Keratinocyte (primary cell): ENCODE data around the gene TMEM80.

ENCODE experiments used
- EZH2 ChIP-seq: IDR thresholded peaks from one replicate; pipeline ENCODE4 v1.6.1; 2012; ENCODE audit warnings: inconsistent platforms, mild to moderate bottlenecking, low read length, moderate library complexity
- TF ChIP-seq, protein P1 (sequence below), 3 experiments: IDR thresholded peaks in 1 of 3; conservative IDR thresholded peaks in 1 of 3; optimal IDR thresholded peaks in 1 of 3; 2 replicates in 2 of 3; 3 replicates in 1 of 3; pipeline versions ENCODE3 to v1.5.1; 2011; ENCODE audit warnings: low read length in 3 of 3, mild to moderate bottlenecking in 3 of 3, moderate library complexity in 2 of 3, control low read depth in 1 of 3, inconsistent platforms in 1 of 3; ENCODE audit not compliant: insufficient read depth in 2 of 3; ENCODE audit errors: extremely low read depth in 1 of 3

GRCh38 chr11:749731-750130, 54.1 kb downstream of the TMEM80 start:
- TF ChIP-seq, protein P1, sequence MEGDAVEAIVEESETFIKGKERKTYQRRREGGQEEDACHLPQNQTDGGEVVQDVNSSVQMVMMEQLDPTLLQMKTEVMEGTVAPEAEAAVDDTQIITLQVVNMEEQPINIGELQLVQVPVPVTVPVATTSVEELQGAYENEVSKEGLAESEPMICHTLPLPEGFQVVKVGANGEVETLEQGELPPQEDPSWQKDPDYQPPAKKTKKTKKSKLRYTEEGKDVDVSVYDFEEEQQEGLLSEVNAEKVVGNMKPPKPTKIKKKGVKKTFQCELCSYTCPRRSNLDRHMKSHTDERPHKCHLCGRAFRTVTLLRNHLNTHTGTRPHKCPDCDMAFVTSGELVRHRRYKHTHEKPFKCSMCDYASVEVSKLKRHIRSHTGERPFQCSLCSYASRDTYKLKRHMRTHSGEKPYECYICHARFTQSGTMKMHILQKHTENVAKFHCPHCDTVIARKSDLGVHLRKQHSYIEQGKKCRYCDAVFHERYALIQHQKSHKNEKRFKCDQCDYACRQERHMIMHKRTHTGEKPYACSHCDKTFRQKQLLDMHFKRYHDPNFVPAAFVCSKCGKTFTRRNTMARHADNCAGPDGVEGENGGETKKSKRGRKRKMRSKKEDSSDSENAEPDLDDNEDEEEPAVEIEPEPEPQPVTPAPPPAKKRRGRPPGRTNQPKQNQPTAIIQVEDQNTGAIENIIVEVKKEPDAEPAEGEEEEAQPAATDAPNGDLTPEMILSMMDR (optimal IDR thresholded peaks at IDR 0.05 in 1 of 3, IDR thresholded peaks at IDR 0.05 in 1 of 3, conservative IDR thresholded peaks at IDR 0.05 in 1 of 3; ENCODE audit: extremely low read depth in 1 of 3, insufficient read depth in 2 of 3, low read length in 3 of 3), result no peak
- TF ChIP-seq EZH2, result no peak
